Stimulated activated naive CD8-positive, alpha-beta T cell treated with anti-CD3 and anti-CD28 coated beads, Interleukin-15, Interleukin-2, amounts not matched to agents 100 U/mL and 50 U/mL, for 24 hours (primary cell): Measurements from ENCODE around the gene SLC7A8.

Experiments
- ATAC-seq: fragments of 150-1000 bp; cut with Tn5 transposase; one replicate; pipeline ENCODE4 v1.10.0; 2021
- DNase-seq: peaks from one replicate; pipeline ENCODE4 v3.0.0; 2021

Gene SLC7A8

DNA sequence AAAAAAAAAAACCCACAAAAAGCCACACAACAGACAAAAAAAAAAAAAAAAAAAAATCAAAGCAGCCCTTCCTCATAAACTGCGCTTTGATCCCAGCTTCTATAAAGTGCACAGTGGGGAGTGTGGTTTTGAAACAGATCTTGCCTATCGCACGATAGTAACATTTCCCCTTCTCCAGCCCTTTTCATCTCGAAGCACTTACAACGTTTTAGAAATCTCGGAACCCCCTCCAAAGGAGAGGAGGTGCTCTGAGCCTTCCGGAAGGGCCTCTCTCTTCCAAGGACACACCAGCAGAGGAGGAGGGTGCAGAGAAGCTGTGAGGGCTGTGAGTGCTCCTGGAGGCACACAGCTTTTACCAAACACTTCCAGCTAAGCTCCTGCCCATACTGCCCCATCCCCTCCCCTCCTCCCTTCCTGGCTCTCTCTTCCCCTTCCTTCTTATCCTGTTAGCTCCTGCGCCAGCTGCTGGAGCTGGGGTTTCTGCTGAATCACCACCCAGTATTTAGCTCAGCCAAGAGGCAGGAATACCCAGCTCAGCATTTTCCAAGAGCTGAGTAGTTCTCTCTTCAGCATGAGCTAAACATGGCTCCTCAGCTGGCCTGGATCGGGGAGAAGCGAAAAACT lies 28.4 kb downstream of the SLC7A8 start:
- ATAC-seq (no peak), DNase-seq (no peak)

DNA sequence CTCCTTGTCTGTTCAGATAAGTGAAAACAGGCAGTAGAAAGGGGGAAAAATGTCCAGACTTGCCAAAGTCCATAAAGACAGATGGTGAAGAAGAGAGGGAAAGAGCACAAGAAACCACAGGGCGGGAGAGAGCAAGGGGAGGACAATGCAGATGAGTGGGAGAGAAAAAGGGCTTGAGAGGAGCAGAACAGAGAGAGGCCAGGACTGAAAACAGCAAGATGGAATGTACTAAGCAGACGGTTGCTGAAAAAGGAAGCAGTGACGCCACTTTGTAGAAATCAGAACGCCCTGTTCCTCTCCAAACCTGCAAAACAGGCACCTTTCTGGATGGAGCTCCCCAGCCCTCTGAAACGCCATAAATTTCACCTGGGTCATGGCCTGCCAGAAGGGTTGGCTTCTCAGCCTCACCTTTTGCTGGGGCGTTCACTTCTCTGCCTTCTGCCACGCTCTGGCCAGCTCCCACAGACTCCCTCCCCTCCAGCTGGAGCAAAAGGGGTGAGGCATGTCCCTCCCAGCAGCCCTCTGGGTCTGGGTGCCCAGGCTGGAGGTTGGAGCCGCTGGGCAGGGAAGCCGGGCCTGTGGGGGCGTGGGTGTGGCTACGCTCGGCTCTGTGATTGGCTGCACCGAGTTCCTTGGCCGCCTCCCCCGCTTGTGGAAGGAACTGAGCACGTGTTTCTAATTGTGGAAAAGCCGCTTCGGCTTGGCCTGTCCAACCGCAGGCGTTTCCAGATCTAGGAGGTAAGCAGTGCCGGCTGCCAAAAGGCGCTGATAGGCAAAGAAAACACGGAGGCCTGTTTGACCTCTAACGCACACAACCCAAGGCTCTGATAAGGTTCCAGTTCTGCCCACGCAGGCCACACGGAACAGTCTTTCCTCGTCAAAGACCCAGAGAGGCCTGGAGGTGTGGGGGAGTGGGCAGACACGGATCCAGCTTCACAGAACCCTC lies 29.3 kb downstream of the SLC7A8 start:
- DNase-seq (no peak), ATAC-seq (peak; percentile 23)

DNA sequence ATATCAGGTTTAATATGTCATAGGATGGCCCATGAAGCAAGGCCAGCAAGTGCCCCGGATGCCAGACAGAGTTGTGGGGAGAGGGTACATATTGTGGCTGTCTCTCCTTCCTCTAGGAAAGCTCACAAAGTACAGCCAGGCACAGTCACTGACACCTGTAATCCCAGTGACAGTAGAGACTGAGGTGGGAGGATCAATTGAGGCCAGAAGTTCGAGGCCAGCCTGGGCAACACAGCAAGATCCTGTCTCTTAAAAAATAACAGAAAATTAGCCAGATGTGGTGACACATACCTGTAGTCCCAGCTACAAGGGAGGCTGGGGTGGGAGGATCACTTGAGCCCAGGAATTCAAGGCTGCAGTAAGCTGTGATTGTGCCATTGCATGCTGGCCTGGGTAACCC lies 32.1 kb downstream of the SLC7A8 start:
- ATAC-seq (no peak), DNase-seq (no peak)

DNA sequence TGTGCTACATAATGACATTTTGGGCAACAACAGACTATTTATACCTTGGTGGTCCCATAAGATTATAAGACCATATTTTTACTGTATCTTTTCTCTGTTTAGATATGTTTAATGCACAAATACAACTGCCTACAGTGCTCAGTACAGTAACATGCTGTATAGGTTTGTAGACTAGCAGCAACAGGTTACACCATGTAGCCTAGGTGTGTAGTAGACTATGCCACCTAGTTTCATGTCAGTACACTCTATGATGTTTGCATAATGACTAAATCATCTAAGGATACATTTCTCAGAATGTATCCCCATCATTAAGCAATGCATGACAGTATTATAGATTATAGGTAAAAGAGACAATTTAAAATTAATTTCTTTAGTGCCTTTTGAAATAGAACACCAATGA lies 33.7 kb downstream of the SLC7A8 start:
- ATAC-seq = no peak

DNA sequence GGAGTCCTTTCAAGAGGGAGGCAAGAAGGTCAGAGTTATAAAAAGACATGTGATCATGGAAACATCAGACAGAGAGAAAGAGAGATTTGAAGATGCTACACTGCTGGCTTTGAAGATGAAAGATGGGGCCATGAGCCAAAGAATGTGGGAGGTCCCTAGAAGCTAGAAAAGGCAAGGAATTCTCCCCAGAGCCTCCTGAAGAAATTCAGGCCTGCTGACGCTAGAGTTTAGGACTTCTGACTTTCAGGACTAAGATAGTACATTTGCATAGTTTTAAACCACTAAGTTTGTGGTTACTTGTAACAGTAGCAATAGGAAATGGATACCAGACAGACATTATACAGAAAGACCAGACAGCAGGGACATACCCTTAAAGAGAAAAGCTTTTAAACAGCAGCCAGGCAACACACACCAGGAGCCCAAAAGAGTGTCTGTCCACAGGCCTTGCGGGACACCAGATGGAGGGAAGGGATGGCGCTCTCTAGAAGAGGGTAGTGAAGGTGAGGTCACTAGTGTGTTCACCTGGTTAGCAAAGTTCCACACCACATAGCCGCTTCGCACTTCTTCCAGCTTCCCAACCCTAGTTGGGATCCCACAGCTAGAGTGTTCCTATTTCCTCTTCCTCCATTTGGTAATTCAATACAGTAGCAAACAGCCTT lies 34.7 kb downstream of the SLC7A8 start:
- no peak for ATAC-seq
- DNase-seq = no peak

More for the DNA sequence above, 33.7 kb downstream of the SLC7A8 start:
- no peak for DNase-seq

DNA sequence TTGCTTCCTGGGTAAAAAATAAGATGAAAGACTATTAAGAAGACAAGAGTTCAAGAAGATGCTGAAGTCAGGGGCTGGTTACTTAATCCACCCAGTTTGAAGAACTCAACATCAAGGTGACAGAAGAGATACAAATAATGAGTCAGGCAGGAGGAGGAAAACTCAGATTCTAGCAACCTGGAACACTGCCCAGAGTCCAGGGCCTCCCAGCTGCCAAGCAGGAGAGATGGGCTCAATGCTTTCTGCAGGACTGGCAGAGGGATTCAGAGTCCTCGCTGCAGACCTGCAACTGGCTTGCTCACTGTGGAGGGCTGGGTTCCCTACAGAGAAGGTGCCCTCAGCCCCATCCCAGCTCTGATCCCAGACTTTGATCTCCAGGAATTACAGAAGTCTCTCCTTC lies 35.8 kb downstream of the SLC7A8 start:
- no peak for ATAC-seq
- DNase-seq = no peak

DNA sequence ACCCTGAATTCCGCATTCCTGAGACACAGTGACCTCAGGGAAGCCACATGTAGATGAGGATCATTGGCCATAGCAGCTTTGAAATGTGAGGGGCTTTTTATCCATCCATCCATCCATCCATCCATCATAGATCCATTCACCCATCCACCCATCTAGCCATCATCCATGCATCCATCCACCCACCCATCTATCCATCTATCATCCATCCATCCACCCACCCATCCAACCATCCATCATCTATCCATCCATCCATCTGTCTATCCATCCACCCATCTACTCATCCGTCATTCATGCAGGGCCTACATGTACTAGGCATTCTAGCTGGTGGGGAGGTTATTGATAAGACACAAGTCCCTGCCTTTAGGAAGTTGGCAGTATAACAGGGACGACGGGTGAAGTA lies 36.5 kb downstream of the SLC7A8 start:
- ATAC-seq (no peak), DNase-seq (no peak)

DNA sequence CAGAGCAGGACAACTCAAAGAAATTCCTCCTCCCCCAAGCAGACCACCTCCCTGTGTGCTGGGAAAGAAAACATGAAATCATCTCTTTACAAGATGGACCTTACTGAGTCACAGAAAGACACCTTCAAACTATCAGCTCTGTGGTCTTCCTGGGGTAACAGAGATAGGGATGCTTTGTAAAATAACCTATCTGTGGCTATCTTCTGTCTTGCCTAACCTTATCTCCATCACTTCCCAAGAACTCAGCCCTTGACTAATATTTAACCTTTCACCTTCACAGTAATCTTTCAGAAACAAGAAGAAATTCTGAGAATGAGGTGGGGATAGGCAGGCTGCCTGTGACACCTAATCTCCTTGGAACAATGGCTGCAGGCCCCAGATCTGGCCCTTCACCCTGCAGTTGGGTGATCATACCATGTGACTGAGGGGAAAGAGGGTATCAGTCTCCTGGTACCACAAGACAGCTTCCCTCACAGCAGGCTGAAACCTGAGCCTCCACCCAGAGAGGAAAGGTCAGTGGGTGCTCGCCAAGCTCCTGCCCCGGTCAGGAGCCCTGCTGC lies 37.0 kb downstream of the SLC7A8 start:
- ATAC-seq (peak; percentile 69), DNase-seq (no peak)

DNA sequence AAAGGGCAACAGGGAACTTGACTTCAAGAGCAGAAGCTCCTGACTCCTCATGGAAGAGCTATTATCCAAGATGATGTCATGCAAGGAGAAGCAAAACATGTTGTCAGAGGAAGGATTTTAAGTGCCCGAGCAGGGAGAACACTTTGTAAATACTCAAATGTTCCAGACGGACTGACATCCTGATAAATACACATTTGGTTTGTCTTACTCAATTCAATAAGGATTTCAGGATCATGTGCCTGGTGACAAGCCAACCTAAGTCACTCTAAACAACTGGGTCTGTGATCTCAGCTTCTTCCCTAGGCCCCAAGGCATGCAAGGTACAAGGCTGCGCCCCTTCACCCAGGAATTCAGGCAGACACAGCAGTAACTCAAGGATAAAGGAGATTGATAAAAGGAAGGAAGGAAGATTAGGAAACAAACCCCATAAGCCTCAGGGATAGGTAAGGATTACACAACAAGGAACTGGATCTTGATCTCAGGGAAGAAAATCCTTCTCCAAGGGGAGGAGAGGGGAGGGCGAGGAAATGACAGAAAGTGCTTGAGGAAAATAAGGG lies 37.6 kb downstream of the SLC7A8 start:
- ATAC-seq = no peak
- no peak for DNase-seq

DNA sequence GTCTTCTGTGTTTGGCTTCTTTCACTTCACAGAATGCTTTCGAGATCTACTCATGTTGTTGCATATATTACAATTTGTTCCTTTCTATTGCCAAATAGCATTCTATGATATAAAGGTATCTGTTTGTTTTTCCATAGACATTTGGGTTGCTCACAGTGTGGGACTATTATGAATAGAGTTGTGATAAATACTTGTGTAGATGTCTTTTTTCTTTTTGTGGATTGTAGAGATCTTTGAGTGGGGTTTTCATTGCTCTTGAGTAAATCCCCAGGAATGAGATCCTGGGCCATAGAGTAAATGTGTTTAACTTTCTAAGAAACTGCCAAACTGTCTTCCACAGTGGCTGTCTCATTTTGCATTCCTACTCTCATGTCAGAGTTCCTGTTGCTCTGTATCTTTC lies 39.5 kb downstream of the SLC7A8 start:
- DNase-seq (no peak), ATAC-seq (no peak)

DNA sequence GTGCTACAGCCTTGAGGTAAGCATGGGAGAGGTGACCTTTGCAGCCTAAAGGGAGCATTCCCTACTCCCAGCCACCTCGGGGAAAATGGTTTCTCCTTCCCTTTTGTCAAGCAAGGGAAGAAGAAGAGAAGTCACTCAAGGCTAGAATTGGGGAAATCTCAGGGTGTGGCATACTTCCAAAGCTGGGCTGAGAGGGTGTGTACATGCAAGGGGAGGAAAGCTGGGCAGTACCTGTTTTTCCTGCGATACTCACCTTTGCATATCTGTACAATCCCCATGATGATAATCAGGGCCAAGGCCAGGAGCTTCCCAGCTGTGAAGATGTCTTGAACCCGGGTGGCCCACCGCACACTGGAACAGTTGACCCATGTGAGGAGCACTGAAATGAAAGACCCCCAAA lies 40.6 kb downstream of the SLC7A8 start:
- ATAC-seq (no peak), DNase-seq (no peak)

DNA sequence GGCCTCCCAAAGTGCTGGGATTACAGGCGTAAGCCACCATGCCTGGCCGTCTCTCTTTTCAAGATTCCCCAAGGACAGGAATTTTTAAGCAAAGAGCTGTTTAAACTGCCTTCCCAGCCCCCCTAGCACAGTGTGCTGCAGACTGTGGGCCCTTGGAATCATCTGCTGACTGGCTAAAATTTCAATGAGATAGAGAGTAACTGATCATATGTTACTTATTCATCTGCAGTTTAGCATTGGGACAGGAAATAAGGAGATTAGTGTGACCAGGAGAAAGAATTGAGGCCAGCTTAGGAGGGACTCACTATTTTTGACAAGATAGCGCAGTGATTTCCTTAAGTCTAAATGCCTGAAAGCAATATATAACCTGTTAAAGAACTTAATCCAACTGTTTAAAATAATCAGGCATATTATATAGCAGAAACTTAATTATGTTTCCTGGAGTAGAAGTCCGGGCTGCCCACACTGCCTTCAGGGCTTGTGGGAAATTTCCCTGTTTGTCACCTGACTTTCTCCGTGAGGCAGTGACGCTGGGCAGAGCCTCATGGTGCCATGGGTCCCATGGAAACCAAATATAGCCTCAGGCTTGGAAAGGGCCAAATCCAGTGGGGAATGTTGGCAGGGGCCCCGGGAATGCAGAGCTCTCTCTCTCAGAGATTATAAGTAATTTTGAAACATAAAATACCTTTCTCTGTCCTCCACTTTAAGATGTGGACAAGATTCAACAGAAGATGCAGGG lies 41.6 kb downstream of the SLC7A8 start:
- ATAC-seq (no peak), DNase-seq (no peak)

DNA sequence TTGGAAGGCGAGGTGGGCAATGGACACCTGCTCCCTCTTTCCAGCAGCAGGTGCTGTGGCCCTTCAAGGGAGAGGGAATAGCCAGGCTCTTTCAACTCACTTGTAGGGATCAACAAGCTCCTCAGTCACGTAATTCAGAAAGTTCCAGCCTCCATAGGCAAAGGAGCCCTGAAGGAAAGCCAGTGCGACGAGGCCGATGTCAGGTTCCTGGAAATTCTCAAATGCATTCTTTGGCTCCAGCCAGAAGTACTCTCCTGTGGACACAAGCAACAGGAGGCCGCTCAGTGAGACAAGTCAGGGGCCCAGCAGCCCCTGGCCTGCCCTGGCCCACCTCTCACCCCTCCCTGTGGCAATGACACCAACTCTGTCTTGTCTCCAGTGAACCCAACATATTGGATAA lies 43.1 kb downstream of the SLC7A8 start:
- no peak for ATAC-seq

DNA sequence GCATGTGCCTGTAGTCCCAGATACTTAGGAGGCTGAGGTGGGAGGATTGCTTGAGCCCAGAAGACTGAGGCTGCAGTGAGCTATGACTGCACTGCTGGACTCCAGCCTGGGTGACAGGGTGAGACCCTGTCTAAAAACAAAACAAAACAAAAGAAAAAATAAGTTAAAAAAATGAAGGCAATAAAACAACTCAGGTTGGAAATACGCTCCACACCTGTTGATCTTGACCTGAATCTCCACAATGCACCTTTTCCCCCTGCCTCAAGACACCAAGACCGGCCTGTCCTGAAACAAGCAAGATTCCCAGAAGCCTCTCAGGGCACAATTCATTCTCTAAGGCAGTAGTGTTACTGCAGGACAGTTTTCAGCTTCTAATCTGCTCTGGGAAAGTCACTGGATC lies 43.6 kb downstream of the SLC7A8 start:
- ATAC-seq = no peak

More for the DNA sequence above, 43.1 kb downstream of the SLC7A8 start:
- no peak for DNase-seq

DNA sequence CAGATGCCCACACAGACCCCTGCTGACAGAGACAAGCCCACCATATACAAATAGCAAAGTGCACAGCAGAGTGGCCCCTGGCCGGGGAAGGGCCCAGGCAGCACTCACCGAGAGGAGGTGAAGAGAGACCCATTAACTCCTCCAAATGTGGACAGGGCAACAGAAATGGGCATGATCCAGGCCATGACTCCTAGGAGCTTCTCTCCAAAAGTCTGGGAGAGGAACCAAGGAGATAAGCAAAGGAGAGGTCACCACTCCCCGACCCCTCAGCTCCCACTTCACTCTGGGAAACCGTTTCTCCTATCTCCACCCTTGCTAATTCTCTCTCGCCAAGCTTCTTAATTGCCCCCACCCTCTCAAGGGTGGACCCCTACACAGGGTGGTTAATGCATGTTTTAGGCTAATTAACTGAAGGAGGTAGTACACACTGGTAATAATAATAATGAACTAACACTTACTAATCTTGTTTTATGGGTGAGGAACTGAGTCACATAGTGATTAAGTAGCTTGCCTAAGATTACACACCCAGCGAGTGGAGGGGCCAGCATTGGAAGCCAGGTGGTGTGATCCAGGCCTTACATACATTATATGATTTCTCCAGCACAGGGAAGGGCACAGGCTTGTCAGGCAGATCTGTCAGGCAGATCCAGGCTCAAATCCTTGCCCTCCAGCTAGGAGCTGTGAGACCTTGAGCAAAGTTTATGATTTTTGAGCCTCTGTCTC lies 45.5 kb downstream of the SLC7A8 start:
- DNase-seq = no peak
- ATAC-seq = no peak

More for the DNA sequence above, 43.6 kb downstream of the SLC7A8 start:
- DNase-seq = no peak

DNA sequence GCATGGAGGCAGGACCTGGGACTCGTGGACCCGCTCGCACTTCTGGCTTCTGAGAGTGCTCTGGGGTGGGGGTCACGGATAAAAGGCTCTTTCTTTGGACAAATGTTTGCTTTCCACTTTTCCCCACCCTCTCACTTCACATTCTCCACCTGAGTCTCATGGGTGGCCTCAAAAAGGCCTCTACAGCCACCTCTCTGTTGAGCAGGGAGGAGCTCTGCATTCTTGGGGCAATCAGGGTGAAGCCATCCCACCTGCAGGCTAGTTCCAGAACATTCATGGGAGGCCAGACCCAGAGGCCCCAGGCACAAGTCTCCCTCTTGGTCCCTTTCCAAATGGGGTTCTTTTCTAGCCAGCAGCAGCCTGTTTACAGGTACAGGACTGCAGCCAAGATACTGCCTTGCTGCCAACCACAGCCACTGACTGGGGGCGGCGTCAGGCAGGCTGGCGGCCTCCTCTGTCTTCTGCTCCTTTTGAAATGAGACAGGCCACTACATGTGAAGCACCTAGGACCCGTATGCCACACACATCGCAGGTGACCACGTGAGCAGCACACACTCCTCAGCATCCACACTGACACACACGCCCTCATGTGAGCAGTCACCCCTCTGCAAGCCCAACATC lies 46.2 kb downstream of the SLC7A8 start:
- DNase-seq (no peak), ATAC-seq (no peak)

DNA sequence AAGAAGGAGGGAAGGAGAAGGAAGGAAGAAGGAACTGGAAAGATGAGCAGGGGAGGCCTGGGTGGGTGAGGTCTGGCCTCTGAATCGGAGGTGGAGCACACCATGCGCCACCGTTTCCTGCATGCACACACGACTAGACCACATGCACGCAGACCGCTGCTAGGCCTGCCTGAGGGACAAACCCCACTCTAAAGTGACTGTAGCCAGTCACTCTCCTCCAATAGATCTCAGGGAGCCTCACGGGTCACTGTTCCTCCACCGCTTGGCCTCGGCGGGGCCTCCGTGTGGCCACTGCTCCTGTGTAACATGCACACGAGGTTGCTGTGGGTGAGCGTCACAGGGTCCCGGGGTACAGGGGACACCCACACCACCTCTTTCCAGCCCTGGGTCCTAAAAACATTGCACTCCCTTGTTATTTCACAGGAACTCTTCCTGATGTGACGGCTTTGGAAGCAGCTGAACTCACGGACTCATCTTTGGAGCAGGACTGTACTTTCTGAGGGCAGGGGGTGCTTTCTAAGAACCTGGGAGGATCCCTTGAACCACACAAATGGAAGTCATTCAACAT lies 46.8 kb downstream of the SLC7A8 start:
- no peak for ATAC-seq
- DNase-seq = no peak

DNA sequence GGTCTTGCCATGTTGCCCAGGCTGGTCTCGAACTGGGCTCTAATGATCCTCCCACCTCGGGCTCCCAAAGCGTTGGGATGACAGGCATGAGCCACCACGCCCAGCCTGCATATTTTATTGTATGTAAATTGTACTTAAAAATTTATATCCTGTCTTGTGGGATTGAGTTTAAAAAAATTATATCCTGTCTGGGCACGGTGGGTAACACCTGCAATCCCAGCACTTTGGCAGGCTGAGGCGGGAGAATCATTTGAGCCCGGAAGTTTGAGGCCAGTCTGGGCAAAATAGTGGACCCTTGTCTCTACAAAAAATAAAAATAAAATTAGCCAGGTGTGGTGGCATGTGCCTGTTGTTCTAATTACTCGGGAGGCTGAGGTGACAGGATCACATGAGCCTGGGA lies 50.5 kb downstream of the SLC7A8 start:
- no peak for ATAC-seq
- DNase-seq = no peak

DNA sequence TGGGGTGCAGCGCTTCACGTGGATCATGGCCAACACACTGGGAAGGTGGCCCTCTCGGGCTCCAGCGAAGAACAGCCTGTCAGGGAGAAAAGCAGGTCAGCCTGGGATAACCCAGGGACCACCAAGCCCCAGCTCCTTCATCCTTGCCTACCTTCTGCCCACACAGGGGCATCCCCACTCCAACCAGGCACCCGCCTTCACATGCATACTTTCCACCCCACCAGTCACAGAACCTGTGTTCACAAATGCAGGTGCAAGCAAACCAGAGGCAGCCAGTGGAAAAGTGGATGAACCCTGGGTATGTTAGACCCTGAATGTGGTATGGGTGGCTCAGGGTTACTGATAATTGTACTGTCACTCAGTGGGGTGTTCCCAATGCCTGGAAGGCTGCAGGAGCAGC lies 52.0 kb downstream of the SLC7A8 start:
- peak; percentile 44 for ATAC-seq
- no peak for DNase-seq

DNA sequence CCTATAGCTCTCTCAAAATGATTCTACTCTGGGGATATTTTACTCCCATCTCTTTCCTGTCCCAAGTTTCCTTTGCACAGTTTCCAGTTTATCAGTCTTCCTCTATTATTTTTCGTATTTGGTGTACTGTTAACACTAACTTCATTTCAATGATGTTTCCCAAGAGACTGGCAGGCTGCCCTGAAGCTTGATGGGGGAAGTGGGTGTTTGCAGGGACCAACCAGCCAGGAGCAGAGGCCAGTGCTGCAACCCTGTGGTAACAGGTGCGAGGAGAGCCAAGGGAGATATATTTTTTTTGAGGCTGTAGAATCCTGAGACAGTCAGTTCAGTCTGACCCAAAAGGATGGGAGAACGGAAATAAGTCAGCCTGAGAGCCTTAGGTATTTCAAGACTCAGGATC lies 52.6 kb downstream of the SLC7A8 start:
- no peak for DNase-seq
- no peak for ATAC-seq
